ENCODE data around the gene CDC42BPA. TPM values are rescaled to one million over a fixed set of nuclear protein-coding genes. Genes with fewer than 3 reads are reported as not detected.

CDC42BPA gene
- total RNA-seq, 1 donor = 2.3 TPM

DNA sequence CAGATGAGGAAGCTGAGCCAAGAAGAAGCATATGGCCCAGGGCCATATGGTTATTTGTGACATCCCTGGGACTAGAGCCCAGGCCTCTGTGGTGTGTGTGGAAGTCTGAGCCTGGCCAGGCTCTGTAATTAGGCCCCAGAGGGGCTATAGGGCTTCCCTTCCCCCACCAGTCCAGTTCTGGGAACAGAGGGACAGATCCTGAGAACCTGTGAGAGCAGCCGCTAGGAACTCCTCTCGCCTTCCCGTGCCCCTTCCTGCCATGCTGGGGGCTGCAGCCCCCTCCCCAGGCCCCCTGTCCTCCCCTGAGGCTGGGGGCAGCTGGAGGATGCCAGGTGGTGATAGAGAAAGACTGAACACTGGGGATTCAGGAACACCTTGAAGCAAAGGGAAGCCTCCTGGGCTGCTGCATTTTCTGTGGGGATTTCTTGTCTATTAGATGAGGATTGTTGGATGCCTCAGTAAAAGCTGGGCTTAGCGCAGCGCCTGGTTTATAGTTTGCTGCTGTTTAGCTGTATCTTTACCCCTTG, 344.9 kb downstream of the CDC42BPA start:
- H3K27me3 ChIP-seq (ENCODE audit: insufficient read depth, low read length) = no peaks in the 10 kb centered on the region
- H3K4me1 ChIP-seq (ENCODE audit: insufficient read depth, low read length) = no peaks in the 10 kb centered on the region
- H3K9me3 ChIP-seq (ENCODE audit: low read depth, low read length) = no peaks in the 10 kb centered on the region
- H3K4me3 ChIP-seq (ENCODE audit: low read length) = no peak overlapping the region

DNA sequence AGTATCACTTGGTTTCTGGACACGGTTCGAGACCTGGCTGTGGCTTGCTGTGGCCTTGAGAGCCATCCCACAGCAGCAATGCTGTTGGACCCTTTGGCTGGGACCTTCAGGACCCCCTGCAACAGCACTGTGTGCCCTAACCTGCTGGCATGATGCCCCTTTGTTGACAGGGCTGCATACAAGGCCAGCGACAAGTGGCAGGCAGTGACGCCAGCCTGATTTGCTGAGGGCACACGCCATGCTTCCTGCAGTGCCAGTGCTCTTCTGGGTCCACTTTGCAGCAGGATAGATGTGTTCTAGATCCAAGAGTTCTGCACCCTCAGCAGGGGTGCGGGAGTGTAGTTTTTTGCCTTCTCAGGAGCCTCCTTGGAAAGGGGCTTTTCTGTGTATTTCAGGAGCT, 345.4 kb downstream of the CDC42BPA start:
- Histone ChIP-seq H3K27me3 (ENCODE audit: insufficient read depth, low read length) (no peaks in the 10 kb centered on the region), H3K4me3 (ENCODE audit: low read length) (no peak overlapping the region), H3K9me3 (ENCODE audit: low read depth, low read length) (no peaks in the 10 kb centered on the region), H3K4me1 (ENCODE audit: insufficient read depth, low read length) (no peaks in the 10 kb centered on the region)

DNA sequence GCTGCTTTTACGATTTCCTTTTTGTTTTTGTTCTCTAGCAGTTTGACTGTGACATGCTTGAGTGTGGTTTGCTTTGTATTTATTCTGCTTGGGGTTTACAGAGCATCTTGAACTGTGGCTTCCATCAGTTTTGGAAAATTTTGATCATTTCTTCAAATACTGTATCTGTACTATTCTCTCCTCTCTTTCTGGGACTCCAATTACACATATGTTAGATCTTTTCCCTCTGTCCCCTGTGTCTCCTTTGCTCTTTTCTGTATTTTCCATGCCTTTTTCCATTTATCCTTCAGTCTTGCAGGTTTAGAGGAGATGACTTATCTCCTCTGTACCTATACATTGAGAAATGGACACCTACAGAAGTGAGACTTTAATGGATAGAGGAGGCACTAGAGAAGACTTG, 346.5 kb downstream of the CDC42BPA start:
- H3K27me3 ChIP-seq (ENCODE audit: insufficient read depth, low read length) = no peaks in the 10 kb centered on the region
- H3K9me3 ChIP-seq (ENCODE audit: low read depth, low read length) = no peaks in the 10 kb centered on the region
- no peaks in the 10 kb centered on the region for H3K4me1 ChIP-seq (ENCODE audit: insufficient read depth, low read length)
- H3K4me3 ChIP-seq (ENCODE audit: low read length) = no peak overlapping the region

DNA sequence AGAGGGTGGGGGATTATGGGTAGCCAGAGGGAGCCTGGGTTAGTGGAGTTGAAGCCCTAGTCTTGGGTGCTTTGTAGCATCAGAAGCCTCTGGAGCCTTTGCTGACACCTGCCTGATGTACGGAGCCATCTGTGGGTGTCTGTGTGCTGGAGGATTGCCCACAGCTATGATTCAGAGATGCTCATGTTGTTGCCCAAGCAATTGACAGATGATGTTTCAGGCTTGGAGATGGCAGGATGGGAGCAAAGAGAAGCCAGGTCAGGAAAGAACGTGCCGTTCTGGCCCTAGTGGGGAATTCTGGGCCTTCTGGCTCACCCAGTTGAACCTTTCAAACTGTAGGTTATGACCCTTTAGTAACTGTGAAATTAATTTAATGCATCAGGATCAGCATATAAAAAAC, 350.6 kb downstream of the CDC42BPA start:
- Histone ChIP-seq H3K27me3 (ENCODE audit: insufficient read depth, low read length) (no peaks in the 10 kb centered on the region), H3K9me3 (ENCODE audit: low read depth, low read length) (no peaks in the 10 kb centered on the region), H3K4me3 (ENCODE audit: low read length) (no peak overlapping the region), H3K4me1 (ENCODE audit: insufficient read depth, low read length) (peaks cover 15% of the 10 kb centered on the region)

DNA sequence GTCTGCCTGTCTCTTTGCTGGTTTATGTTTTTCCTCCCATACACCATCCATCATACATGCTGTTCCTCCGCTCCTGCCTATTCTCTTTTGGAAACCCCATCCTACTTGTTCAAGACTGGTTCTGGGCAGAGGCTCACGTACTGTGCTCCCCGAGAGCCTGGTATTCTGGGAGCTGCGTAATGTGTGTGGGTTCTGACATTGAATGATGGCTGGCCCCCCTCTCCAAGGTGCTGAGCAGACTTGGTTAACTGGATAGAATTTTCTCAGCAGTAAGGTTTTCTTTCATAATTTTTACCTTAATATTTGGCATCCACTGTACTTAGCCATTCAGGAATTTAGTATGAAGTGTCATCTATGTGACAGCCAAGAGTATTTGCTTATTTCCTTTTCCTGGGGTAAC, 351.6 kb downstream of the CDC42BPA start:
- H3K4me3 ChIP-seq (ENCODE audit: low read length) = no peak overlapping the region
- peaks cover 15% of the 10 kb centered on the region for H3K4me1 ChIP-seq (ENCODE audit: insufficient read depth, low read length)

DNA sequence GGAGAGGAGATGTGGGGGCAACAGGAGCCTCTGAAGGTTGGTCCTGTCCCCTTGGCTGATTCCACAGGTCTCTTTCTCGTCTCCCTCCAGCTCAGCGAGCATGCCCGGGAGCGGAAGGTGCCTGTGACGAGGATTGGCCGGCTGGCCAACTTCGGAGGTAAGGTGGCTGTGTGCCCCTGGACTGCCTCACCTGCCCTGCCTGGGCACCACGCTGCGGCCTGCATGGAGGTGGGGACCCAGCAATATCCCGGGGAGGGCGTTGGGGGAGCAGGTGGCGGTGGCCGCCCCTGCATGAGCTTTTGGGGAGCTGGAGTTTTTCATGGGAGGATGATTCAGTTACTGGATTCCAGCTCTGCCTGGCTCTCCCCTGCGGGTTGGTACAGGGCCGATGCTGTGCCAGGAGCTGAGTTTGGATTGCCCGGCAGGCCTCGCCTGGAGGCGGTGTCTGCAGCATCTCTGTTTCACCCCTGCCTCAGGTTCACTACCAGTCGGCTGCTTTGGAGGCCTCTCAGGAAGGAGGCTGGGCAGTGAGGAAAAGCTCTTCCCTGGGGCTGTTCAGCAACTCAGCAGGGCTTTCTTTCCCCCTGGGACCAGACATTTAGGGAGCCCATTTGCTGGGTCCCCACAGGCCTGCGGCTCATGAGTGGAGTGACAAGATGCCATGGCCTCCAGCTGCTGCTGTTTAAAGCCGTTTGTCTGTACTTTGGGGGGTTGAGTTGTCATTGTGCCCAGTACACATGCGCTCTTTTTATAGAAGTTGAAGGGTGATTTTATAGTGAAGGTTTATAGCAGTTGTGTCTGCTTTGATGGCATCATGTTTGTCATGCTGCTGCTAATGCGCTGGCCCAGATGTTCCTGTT, 352.5 kb downstream of the CDC42BPA start:
- peaks cover 15% of the 10 kb centered on the region for H3K4me1 ChIP-seq (ENCODE audit: insufficient read depth, low read length)
- H3K9me3 ChIP-seq (ENCODE audit: low read depth, low read length) = no peaks in the 10 kb centered on the region
- no peaks in the 10 kb centered on the region for H3K27me3 ChIP-seq (ENCODE audit: insufficient read depth, low read length)
- no peak overlapping the region for H3K4me3 ChIP-seq (ENCODE audit: low read length)

More for the DNA sequence above, 351.6 kb downstream of the CDC42BPA start:
- Histone ChIP-seq H3K27me3 (ENCODE audit: insufficient read depth, low read length) (no peaks in the 10 kb centered on the region), H3K9me3 (ENCODE audit: low read depth, low read length) (no peaks in the 10 kb centered on the region)

DNA sequence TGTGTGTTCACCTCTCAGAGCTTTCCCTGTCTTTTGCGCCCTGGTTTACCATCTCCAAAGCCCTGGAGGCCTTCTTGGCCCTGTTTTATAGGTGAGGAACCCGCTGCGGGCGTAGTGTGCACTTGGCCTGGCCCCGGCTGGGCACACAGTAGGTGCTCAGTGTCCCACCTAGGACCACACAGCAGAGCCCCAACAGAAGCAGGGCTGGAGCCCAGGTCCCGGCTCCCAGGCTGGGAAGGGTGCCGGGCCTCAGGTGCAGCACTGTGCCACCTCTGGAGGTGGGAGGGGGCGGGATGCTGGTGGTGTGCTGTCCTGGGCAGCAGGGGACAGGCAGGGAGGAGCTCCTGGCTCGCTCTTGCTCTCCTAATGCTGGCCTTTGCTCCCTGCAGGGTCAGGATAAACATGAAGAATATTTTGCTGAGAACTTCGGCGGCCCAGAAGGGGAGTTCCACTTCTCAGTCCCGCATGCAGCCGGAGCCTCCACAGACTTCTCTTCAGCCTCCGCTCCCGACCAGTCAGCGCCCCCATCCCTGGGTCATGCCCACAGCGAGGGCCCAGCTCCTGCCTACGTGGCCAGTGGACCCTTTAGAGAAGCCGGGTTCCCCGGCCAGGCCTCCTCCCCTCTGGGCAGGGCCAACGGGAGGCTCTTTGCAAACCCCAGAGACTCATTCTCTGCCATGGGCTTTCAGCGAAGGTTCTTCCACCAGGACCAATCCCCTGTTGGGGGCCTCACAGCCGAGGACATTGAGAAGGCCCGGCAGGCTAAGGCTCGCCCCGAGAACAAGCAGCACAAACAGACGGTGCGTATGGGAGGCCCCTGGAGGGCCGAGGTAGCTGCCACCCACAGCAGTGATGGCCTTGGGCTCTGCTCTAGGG, 353.4 kb downstream of the CDC42BPA start:
- Histone ChIP-seq H3K27me3 (ENCODE audit: insufficient read depth, low read length) (no peaks in the 10 kb centered on the region), H3K9me3 (ENCODE audit: low read depth, low read length) (no peaks in the 10 kb centered on the region), H3K4me1 (ENCODE audit: insufficient read depth, low read length) (peaks cover 15% of the 10 kb centered on the region), H3K4me3 (ENCODE audit: low read length) (no peak overlapping the region)

DNA sequence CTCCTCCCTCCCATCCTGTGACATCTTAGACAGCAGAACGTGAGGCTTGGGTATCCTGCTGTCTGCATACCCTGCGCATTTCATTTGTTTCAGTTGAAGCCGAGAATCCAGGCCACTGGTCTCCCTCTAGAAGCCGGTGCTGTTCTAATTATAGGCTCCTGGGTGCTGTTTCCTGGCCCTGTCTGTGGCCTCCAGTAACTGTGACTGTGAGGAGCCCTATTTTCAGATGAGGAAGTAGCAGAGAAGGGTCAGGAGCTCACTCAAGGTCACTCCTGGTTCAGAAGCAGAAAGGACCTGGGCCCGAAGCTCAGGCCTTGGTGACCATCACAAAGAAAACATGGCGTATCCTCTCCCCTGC, 354.2 kb downstream of the CDC42BPA start:
- Histone ChIP-seq H3K27me3 (ENCODE audit: insufficient read depth, low read length) (no peaks in the 10 kb centered on the region), H3K4me1 (ENCODE audit: insufficient read depth, low read length) (peaks cover 15% of the 10 kb centered on the region), H3K9me3 (ENCODE audit: low read depth, low read length) (no peaks in the 10 kb centered on the region), H3K4me3 (ENCODE audit: low read length) (no peak overlapping the region)

DNA sequence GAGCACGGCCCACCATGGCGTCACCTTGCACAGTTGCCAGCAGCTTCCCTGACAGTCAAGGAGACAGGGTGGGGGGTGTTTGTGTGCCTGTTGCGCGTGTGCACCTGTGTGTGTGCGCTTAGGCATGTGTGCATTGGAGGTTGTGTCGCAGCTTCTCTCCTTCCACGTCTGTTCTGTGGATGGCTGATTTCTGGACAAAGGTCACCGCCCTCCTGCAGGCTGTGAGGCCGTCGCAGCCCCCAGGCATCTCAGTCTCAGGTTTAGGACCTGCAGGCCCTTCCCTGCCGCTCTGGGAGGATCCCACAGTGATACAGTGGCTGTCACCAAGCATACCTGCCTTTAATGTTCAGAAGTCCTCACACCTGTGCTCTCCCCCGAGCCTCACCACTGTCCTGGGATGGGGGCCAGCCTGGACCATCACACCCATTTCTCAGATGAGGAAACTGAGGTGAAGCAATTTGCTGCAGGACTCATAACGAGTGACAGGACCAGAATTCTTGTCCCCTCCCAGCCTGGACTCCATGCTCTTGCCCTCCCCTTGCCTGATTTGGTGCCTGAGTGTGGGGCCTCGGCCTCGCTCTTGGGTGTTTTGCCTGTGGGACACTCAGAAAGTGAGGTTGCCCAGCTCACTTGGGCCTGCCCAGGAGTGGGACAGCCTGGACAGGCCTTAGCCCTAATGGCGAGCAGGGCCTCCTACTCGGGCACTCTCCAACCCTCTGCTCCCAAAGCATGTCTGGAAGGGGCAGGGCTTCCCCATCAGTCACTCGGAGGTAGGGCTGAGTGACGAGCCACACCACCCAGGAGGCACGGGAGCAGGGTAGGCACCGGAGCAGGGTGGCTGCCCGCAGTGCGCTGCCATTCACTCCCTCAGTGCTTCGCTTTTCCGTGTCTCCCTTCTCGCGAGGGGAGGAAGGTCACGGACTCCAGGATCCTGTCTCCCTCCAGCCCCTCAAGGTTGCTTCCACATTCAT, 355.6 kb downstream of the CDC42BPA start:
- no peaks in the 10 kb centered on the region for H3K9me3 ChIP-seq (ENCODE audit: low read depth, low read length)
- peaks cover 15% of the 10 kb centered on the region for H3K4me1 ChIP-seq (ENCODE audit: insufficient read depth, low read length)
- no peak overlapping the region for H3K4me3 ChIP-seq (ENCODE audit: low read length)
- H3K27me3 ChIP-seq (ENCODE audit: insufficient read depth, low read length) = no peaks in the 10 kb centered on the region

DNA sequence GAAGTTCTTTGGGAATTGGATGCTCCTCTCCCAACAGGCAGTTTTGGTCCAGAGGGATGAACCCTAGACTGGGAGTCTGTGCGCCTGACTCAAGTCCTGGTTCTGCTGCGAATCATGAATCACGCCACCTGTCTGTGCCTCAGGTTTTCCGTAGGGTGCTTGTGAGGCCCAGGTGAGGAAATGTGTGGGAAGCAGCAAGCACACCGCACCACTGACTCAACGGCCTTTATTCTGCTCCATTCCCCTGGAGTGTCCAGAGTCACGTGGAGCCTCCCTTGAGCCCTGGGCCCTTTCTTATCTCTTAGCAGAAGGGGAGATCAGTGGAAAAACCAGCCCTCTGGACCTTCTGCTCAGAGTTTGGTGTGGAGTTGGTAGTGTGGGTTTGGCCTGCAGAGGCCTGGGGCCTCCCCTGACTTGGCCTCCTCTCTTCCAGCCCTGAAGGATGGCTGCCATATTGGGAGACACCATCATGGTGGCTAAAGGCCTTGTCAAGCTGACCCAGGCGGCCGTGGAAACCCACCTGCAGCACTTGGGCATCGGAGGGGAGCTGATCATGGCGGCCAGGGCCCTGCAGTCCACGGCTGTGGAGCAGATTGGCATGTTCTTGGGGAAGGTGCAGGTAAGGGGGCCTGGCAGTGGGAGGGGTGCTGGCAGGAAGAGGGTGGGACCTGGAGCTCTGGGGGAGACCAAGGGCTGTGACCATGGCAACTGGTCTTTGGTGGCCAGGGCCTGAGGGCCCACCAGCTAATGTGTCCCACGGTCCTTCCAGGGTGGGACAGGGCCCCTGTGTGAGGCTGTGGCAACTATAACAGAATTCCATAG, 357.1 kb downstream of the CDC42BPA start:
- Histone ChIP-seq H3K4me1 (ENCODE audit: insufficient read depth, low read length) (peaks cover 15% of the 10 kb centered on the region), H3K9me3 (ENCODE audit: low read depth, low read length) (no peaks in the 10 kb centered on the region), H3K27me3 (ENCODE audit: insufficient read depth, low read length) (no peaks in the 10 kb centered on the region), H3K4me3 (ENCODE audit: low read length) (no peak overlapping the region)

DNA sequence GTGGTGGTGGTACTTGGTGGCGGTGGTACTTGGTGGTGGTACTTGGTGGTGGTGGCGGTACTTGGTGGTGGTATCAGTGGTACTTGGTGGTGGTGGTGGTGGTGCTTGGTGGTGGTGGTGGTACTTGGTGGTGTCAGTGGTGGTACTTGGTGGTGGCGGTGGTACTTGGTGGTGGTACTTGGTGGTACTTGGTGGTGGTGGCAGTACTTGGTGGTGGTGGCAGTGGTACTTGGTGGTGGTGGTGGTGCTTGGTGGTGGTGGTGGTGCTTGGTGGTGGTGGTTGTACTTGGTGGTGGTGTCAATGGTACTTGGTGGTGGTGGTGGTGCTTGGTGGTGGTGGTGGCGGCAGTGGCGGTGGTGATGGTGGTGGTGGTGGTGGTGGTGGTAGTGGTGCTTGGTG, 358.0 kb downstream of the CDC42BPA start:
- Histone ChIP-seq H3K27me3 (ENCODE audit: insufficient read depth, low read length) (no peaks in the 10 kb centered on the region), H3K4me1 (ENCODE audit: insufficient read depth, low read length) (peaks cover 15% of the 10 kb centered on the region), H3K9me3 (ENCODE audit: low read depth, low read length) (no peaks in the 10 kb centered on the region), H3K4me3 (ENCODE audit: low read length) (no peak overlapping the region)

DNA sequence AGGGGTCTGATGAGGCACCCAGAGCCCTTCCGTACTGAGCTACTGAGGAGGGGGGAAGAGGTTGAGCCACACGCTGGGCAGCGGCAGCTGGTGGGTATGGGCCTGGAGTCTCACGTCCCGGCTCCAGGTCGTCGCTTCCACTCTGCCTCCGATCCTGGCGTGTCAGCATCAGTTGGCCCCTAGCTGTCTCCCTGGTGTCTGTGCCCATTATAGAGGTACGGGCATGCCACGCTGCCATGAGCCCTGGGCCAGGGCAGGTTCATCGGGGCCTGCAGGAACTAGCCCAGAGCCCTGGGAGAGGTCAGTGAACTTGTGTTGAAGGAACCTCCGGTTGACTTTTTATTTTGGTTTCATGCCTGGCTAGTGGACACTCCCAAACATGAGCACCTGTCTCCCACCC, 360.0 kb downstream of the CDC42BPA start:
- Histone ChIP-seq H3K4me1 (ENCODE audit: insufficient read depth, low read length) (peaks cover 5% of the 10 kb centered on the region), H3K27me3 (ENCODE audit: insufficient read depth, low read length) (no peaks in the 10 kb centered on the region), H3K4me3 (ENCODE audit: low read length) (no peak overlapping the region), H3K9me3 (ENCODE audit: low read depth, low read length) (no peaks in the 10 kb centered on the region)

DNA sequence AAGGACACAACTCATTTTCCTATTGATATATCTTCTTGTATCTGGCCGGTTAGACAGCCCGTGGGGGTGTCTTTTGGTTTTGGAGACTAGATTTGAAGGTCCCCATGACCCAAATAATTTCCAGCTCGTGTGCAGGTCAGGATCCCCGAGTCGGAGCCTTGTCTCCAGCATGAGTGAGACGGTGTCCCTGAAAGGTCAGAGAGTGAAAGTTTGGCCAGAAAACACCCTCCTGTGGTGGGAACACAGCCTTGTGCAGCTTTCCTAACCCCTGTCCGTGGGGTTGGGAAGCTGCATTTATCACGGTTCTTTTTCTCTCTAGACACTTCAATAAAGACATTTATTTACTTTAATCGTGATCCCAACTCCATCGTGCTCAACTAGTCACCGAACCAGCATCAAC, 360.6 kb downstream of the CDC42BPA start:
- H3K27me3 ChIP-seq (ENCODE audit: insufficient read depth, low read length) = no peaks in the 10 kb centered on the region
- no peak overlapping the region for H3K4me3 ChIP-seq (ENCODE audit: low read length)
- H3K9me3 ChIP-seq (ENCODE audit: low read depth, low read length) = no peaks in the 10 kb centered on the region
- H3K4me1 ChIP-seq (ENCODE audit: insufficient read depth, low read length) = no peaks in the 10 kb centered on the region

All from mononuclear cell (primary cell).